HEK293 (cell line): ENCODE data around the gene NNT.

Experiments
- BCL11A ChIP-seq: fragments of 450-650 bp; formaldehyde crosslinking; IDR thresholded peaks from 2 replicates; pipeline ENCODE4 v1.5.1; 2016; ENCODE audit warnings: low read depth, missing biosample characterization, missing genetic modification characterization
- PATZ1 ChIP-seq: fragments of 450-650 bp; formaldehyde crosslinking; IDR thresholded peaks from 2 replicates; pipeline ENCODE4 v1.5.1; 2016; ENCODE audit warnings: missing biosample characterization, missing genetic modification characterization
- PBX3 ChIP-seq: sonication (generic); formaldehyde crosslinking; IDR thresholded peaks from 2 replicates; pipeline ENCODE4 v1.8.1; 2022; ENCODE audit warnings: mild to moderate bottlenecking, moderate library complexity, missing genetic modification reagents
- RBAK ChIP-seq: fragments of 450-650 bp; formaldehyde crosslinking; IDR thresholded peaks from 2 replicates; pipeline ENCODE4 v1.5.1; 2016; ENCODE audit warnings: missing biosample characterization, missing genetic modification characterization
- TCF7L2 ChIP-seq: IDR thresholded peaks from 2 replicates; pipeline ENCODE4 v1.6.1; 2011; ENCODE audit warnings: low read depth, mild to moderate bottlenecking, inconsistent platforms, low read length, moderate library complexity, borderline replicate concordance
- WT1 ChIP-seq: fragments of 450-650 bp; formaldehyde crosslinking; IDR thresholded peaks from 2 replicates; pipeline ENCODE4 v1.5.1; 2016; ENCODE audit warnings: missing biosample characterization, missing genetic modification characterization
- YY1 ChIP-seq: fragments of 450-650 bp; formaldehyde crosslinking; IDR thresholded peaks from 2 replicates; pipeline ENCODE4 v1.5.1; 2018; ENCODE audit warnings: missing biosample characterization, missing genetic modification characterization
- YY2 ChIP-seq: fragments of 450-650 bp; formaldehyde crosslinking; IDR thresholded peaks from 2 replicates; pipeline ENCODE4 v1.5.1; 2016; ENCODE audit warnings: missing biosample characterization, missing genetic modification characterization
- ZBTB11 ChIP-seq: fragments of 450-650 bp; formaldehyde crosslinking; conservative IDR thresholded peaks from 2 replicates; pipeline ENCODE4 v1.5.1; 2016; ENCODE audit warnings: low read depth, missing biosample characterization, missing genetic modification characterization
- ZBTB20 ChIP-seq: fragments of 450-650 bp; formaldehyde crosslinking; IDR thresholded peaks from 2 replicates; pipeline ENCODE4 v1.5.1; 2016; ENCODE audit warnings: missing biosample characterization, missing genetic modification characterization
- ZBTB26 ChIP-seq: fragments of 450-650 bp; formaldehyde crosslinking; optimal IDR thresholded peaks from 2 replicates; pipeline ENCODE3; 2016; ENCODE audit warnings: missing biosample characterization, mild to moderate bottlenecking, missing genetic modification characterization
- ZBTB8A ChIP-seq: fragments of 450-650 bp; formaldehyde crosslinking; IDR thresholded peaks from 2 replicates; pipeline ENCODE4 v1.5.1; 2016; ENCODE audit warnings: missing biosample characterization, missing genetic modification characterization
- ZEB2 ChIP-seq: fragments of 450-650 bp; formaldehyde crosslinking; IDR thresholded peaks from 2 replicates; pipeline ENCODE4 v1.5.1; 2016; ENCODE audit warnings: missing biosample characterization, missing genetic modification characterization
- ZFP69B ChIP-seq: fragments of 450-650 bp; formaldehyde crosslinking; IDR thresholded peaks from 2 replicates; pipeline ENCODE4 v1.5.1; 2016; ENCODE audit warnings: missing biosample characterization, missing genetic modification characterization
- ZIC2 ChIP-seq: fragments of 450-650 bp; formaldehyde crosslinking; IDR thresholded peaks from 2 replicates; pipeline ENCODE4 v1.5.1; 2016; ENCODE audit warnings: missing biosample characterization, missing genetic modification characterization
- ZNF10 ChIP-seq: fragments of 450-650 bp; formaldehyde crosslinking; IDR thresholded peaks from 2 replicates; pipeline ENCODE4 v1.5.1; 2017; ENCODE audit warnings: missing biosample characterization, missing genetic modification characterization
- ZNF140 ChIP-seq: fragments of 450-650 bp; formaldehyde crosslinking; IDR thresholded peaks from 2 replicates; pipeline ENCODE4 v1.5.1; 2016; ENCODE audit warnings: missing biosample characterization, missing genetic modification characterization
- ZNF184 ChIP-seq: fragments of 450-650 bp; IDR thresholded peaks from 2 replicates; pipeline ENCODE4 v1.5.1; 2018; ENCODE audit warnings: missing biosample characterization, mild to moderate bottlenecking, missing genetic modification characterization
- ZNF211 ChIP-seq: fragments of 450-650 bp; formaldehyde crosslinking; IDR thresholded peaks from 2 replicates; pipeline ENCODE4 v1.5.1; 2016; ENCODE audit warnings: low read depth, missing biosample characterization, missing genetic modification characterization
- ZNF292 ChIP-seq: fragments of 450-650 bp; formaldehyde crosslinking; IDR thresholded peaks from 2 replicates; pipeline ENCODE4 v1.5.1; 2016; ENCODE audit warnings: low read depth, missing biosample characterization, missing genetic modification characterization, borderline replicate concordance
- ZNF335 ChIP-seq: fragments of 450-650 bp; formaldehyde crosslinking; conservative IDR thresholded peaks from 2 replicates; pipeline ENCODE4 v1.5.1; 2016; ENCODE audit warnings: missing biosample characterization, missing genetic modification characterization
- ZNF449 ChIP-seq: fragments of 450-650 bp; formaldehyde crosslinking; IDR thresholded peaks from 2 replicates; pipeline ENCODE4 v1.5.1; 2017; ENCODE audit warnings: missing biosample characterization, mild to moderate bottlenecking, missing genetic modification characterization, moderate library complexity
- ZNF596 ChIP-seq: fragments of 450-650 bp; IDR thresholded peaks from 2 replicates; pipeline ENCODE4 v1.5.0; 2018; ENCODE audit warnings: missing biosample characterization, mild to moderate bottlenecking, missing genetic modification characterization, moderate library complexity
- ZNF600 ChIP-seq: fragments of 450-650 bp; formaldehyde crosslinking; IDR thresholded peaks from 2 replicates; pipeline ENCODE4 v1.5.1; 2016; ENCODE audit warnings: missing biosample characterization, missing genetic modification characterization
- ZNF626 ChIP-seq: fragments of 450-650 bp; sonication (Bioruptor Pico); formaldehyde crosslinking; IDR thresholded peaks from 2 replicates; pipeline ENCODE4 v1.5.1; 2018; ENCODE audit warnings: missing biosample characterization, missing genetic modification characterization, inconsistent platforms
- ZNF660 ChIP-seq: fragments of 450-650 bp; IDR thresholded peaks from 2 replicates; pipeline ENCODE4 v1.5.1; 2018; ENCODE audit warnings: missing biosample characterization, mild to moderate bottlenecking, missing genetic modification characterization
- ZNF76 ChIP-seq: fragments of 450-650 bp; formaldehyde crosslinking; IDR thresholded peaks from 2 replicates; pipeline ENCODE4; 2016; ENCODE audit warnings: low read depth, missing biosample characterization, missing genetic modification characterization, borderline replicate concordance
- ZNF792 ChIP-seq: fragments of 450-650 bp; formaldehyde crosslinking; IDR thresholded peaks from 2 replicates; pipeline ENCODE4 v1.5.1; 2016; ENCODE audit warnings: missing biosample characterization, missing genetic modification characterization
- ZSCAN4 ChIP-seq: fragments of 450-650 bp; formaldehyde crosslinking; IDR thresholded peaks from 2 replicates; pipeline ENCODE4 v1.5.1; 2017; ENCODE audit warnings: missing biosample characterization, missing genetic modification characterization

Gene NNT

GRCh38 chr5:43556857-43557542, 46.0 kb upstream of the NNT start, which contains the start of gene PAIP1 (continued):
- peak; percentile 52 for TF ChIP-seq PBX3 (CRISPR knock-in tag)
- TF ChIP-seq ZNF596 (tag by site-specific recombination), result peak; percentile 18; the same call in 1 of the 2 replicates
- no peak for TF ChIP-seq WT1
- TF ChIP-seq ZFP69B (tag by site-specific recombination), result peak; percentile 31; the same call in 1 of the 2 replicates
- TF ChIP-seq TCF7L2, result no peak
- TF ChIP-seq ZBTB20 (tag by site-specific recombination), result peak; percentile 87
- no peak for TF ChIP-seq YY2 (tag by site-specific recombination)
- TF ChIP-seq ZNF626 (tag by site-specific recombination), result no peak
- 0 out of 2 replicates have a peak, but pooled peaks have one; percentile 15 for TF ChIP-seq BCL11A (tag by site-specific recombination)
- TF ChIP-seq ZEB2 (tag by site-specific recombination), result peak; percentile 64
- TF ChIP-seq ZNF600, result no peak
- no peak; the same call in 1 of the 2 replicates for TF ChIP-seq PATZ1 (tag by site-specific recombination)
- TF ChIP-seq ZNF211 (tag by site-specific recombination), result no peak
- TF ChIP-seq ZIC2 (tag by site-specific recombination), result peak; percentile 29
- peak; percentile 37; the same call in 1 of the 2 replicates for TF ChIP-seq ZNF10 (tag by site-specific recombination)
- no peak for TF ChIP-seq ZSCAN4 (tag by site-specific recombination)
- peak; percentile 57; the same call in 1 of the 2 replicates for TF ChIP-seq ZNF184 (tag by site-specific recombination)
- no peak for TF ChIP-seq ZNF792
- no peak for TF ChIP-seq ZBTB8A (tag by site-specific recombination)
- TF ChIP-seq ZNF660, result peak; percentile 90
- TF ChIP-seq ZNF140 (tag by site-specific recombination), result no peak
- TF ChIP-seq YY1 (tag by site-specific recombination), result peak; percentile 20; the same call in 1 of the 2 replicates
- no peak for TF ChIP-seq RBAK (tag by site-specific recombination)
- peak; percentile 80 for TF ChIP-seq ZBTB11 (tag by site-specific recombination)
- no peak for TF ChIP-seq ZNF292 (tag by site-specific recombination)
- 0 out of 2 replicates have a peak, but pooled peaks have one; percentile 7 for TF ChIP-seq ZNF76
- no peak for TF ChIP-seq ZNF449 (tag by site-specific recombination)
- peak; percentile 64 for TF ChIP-seq ZNF335 (tag by site-specific recombination)
- TF ChIP-seq ZBTB26 (tag by site-specific recombination), result peak; percentile 82
